A549 treated with AZD9567 at 1 μM for 4 hours (cell line): ENCODE measurements around the gene SLC35E2B. TPM values are rescaled to one million over a fixed set of nuclear protein-coding genes. Genes with fewer than 3 reads are reported as not detected.

ENCODE experiments used
- total RNA-seq: library from RNA; stranded (reverse); fragments of 200-300 nt; extraction: Qiagen RNA extraction; gene quantifications from 5 replicates; pipeline ENCODE4 v1.2.3, GENCODE V29; 2022; ENCODE audit not compliant: insufficient read depth

The SLC35E2B gene
- total RNA-seq, result 10.2 to 13.3 TPM (median 12.6 TPM) in 5 replicates

DNA sequence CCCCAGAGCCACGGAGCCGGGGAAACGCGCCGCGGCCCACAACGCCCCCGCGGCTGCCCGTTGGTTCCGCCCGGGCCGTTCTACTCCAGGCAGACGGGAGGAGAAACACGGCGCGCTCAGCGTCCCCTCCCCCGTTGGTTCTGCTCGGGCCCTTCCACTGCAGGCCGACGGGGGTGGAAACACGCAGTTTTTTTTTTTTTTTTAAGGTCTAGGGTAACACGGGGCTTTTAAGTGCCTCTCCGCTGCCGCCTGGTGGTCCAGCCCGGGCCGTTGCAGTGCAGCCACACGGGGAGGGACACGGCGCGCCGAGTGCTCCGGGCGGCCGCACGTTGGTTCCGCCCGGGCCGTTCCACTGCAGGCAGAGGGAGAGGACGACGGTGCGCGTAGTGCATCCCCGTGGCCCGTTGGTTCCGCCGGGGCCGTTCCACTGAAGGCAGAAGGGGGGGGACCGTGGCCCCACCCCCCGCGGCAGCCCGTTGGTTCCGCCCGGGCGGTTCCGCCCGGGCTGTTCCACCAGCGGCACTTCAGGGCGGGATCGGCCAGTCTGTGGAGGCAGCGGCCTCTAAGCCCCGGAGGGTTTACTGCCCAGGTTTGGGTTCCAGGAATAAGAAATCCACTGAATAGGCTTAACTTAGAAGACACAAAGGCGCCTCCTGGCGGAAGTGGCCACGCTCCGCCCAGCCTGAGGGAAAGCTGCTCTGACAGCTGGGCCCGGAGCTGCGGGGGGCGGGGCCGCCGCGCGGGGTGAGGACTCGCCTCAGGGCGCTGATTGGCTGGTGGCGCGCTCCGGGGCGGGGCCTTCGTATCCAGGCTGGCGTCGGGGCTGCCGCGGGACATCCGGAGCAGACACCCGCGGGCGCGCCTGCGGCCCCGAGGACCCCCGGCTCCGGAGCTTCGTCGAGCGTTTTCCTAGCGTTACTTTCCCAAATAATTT is at the start of gene SLC35E2B:
SLC35E2B (minus strand) TSS at position 82 of the 934 bp plus-strand sequence. CDS start 16,096 bp downstream, outside the sequence.

DNA sequence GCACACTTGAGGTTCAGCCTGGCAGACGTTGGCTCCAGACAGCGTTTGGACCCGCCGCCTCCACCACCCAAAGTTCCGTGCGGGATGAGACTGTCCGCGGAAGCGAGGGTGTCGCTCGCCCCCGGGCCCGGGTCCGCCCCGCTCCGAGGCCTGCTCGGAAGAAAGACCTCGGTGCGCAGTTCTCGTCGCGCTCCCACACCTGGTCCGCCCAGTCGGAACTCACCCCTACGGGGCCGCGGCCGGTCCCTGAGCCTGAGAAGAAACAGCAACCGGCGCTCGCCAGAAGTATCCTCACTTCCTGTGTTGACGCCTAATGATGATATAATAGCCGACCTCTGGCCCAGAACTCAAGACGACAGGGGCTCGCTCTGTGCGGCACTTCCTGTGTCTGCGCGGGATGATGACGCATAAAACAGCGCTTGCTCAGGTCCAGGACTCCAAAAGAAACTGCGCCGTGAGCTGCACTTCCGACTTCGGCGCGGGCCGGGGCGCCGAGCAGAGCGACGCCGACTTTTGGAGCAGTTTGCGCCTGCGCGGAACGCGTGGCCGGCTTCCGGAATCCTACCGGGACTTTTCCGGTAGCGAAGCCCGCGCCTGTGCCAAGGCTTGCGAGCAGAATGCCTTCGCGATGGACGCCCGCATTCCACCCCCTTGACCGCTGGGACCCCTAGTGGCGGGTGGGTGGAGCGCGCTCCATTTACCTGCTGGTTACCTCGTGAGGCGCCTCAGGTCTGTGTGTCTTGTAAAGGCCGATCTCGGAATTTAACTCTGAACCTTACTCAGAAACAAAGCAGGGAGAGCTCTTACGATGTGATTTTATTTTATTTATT is 31.7 kb upstream of the SLC35E2B start, which contains the start of gene CDK11A:
CDK11A (minus strand) TSS at position 323 of the 830 bp plus-strand sequence. CDS start 1,539 bp downstream, outside the sequence.

DNA sequence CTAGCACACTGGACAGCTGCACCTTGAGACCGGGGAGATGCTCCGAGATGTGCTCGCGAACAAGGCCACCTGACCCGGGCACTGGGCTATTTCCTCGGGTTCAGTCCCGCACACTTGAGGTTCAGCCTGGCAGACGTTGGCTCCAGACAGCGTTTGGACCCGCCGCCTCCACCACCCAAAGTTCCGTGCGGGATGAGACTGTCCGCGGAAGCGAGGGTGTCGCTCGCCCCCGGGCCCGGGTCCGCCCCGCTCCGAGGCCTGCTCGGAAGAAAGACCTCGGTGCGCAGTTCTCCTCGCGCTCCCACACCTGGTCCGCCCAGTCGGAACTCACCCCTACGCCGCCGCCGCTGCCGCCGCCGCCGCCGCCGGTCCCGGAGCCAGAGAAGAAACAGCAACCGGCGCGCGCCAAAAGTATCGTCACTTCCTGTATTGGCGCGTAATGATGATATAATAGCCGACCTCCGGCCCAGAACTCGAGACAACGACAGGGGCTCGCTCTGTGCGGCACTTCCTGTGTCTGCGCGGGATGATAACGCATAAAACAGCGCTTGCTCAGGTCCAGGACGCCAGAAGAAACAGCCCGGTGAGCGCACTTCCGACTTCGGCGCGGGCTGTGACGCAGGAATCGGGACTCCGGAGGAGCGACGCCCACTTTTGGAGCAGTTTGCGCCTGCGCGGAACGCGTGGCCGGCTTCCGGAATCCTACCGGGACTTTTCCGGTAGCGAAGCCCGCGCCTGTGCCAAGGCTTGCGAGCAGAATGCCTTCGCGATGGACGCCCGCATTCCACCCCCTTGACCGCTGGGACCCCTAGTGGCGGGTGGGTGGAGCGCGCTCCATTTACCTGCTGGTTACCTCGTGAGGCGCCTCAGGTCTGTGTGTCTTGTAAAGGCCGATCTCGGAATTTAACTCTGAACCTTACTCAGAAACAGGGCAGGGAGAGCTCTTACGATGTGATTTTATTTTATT is 33.7 kb downstream of the SLC35E2B start, which contains the start of gene CDK11B:
CDK11B (minus strand) TSS at position 422 of the 967 bp plus-strand sequence. CDS start 1,519 bp downstream, outside the sequence.

DNA sequence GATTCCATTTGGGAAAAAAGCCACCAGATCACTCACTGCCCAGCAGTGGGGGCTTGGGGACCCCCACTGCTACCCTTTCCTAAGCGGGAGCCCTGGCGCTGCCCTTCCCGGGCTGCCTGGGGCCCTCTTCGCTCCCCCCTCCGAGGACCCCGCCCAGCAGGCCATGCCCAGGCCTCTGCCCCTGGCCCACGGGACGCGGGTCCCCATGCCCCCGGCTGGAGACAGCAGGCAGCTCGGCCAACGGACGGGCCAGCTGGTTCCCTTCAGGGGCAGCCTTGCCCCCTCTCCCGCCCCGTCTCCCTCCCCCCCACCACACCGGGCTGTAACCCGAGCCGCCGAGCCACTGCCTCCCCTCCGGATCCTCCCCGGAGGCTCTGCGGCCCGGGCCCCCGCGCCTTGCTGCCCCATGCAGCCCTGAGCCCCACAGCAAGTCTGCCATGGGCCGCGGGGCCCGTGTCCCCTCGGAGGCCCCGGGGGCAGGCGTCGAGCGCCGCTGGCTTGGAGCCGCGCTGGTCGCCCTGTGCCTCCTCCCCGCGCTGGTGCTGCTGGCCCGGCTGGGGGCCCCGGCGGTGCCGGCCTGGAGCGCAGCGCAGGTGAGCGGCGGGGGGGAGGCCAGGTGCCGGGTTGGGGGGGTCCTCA is 60.7 kb downstream of the SLC35E2B start, which contains the start of gene MMP23B:
MMP23B (plus strand) TSS at position 392 of the 639 bp plus-strand sequence; CDS start at position 438, 46 bp downstream.

DNA sequence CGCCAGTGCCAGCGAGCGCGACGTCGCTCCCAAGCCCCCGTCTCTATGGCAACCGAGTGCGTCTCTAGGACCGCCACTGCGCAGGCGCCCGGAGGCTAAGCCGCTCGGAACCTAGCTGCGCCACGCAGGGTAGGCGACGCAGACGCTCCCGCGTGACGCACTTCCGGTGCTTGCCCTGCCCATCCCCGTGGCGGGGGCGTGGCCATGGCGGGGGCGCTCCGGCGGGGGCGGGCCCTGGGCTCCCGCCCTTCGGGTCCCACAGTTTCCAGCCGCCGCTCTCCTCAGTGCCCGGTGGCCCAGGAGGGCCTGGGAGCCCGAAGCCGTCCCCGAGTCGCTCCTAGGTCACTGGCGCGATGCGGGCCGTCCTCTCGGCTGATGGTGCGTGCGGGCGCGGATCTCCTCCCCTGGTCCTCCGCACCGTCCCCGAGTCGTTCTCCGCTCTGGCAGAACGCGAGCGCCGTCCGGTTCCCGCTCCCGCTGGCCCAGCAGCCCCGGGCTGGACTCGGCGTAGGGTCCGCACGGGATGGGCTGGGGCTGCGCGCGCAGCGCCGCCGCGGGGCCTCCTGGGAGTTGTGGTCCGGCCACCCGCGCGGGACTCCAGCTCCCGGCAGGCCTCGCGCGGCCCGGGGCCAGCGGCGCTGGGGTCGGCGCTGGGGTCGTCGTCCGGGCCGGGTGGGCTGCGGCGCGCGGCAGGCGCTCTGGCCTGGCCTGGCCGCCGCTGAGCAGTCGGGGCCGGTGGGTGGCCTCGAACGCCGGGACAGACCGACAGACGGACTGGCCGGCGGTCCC is 77.1 kb downstream of the SLC35E2B start, which contains the start of gene MIB2:
MIB2 (plus strand) TSS at position 245 of the 789 bp plus-strand sequence. CDS start 7,953 bp downstream, outside the sequence.

Other genes starting within 250 kb of the SLC35E2B start
- not detected in 5 replicates for gene ATAD3C, start 243.1 kb downstream of the SLC35E2B start, total RNA-seq
- 0.86 to 3.6 TPM (median 3.2 TPM) in 5 replicates for gene ATAD3B, start 221.0 kb downstream of the SLC35E2B start, total RNA-seq
- gene ATAD3A, start 180.6 kb downstream of the SLC35E2B start, total RNA-seq, result 27.2 to 40.3 TPM (median 38.7 TPM) in 5 replicates
- 0.29 to 0.60 TPM (median 0.46 TPM) in 4 of 5 replicates, not detected in the other for gene TMEM240, start 152.2 kb downstream of the SLC35E2B start, total RNA-seq
- 88.5 to 97.7 TPM (median 95.6 TPM) in 5 replicates for gene SSU72, start 117.9 kb downstream of the SLC35E2B start, total RNA-seq
- 3.9 to 8.7 TPM (median 7.5 TPM) in 5 replicates for gene FNDC10, start 92.7 kb downstream of the SLC35E2B start, total RNA-seq
- 13.7 to 23.9 TPM (median 21.8 TPM) in 5 replicates for gene MIB2, start 77.3 kb downstream of the SLC35E2B start, total RNA-seq
- 0.53 to 0.73 TPM (median 0.71 TPM) in 4 of 5 replicates, not detected in the other for gene MMP23B, start 60.6 kb downstream of the SLC35E2B start, total RNA-seq
- 18.6 to 26.2 TPM (median 25.1 TPM) in 5 replicates for gene CDK11B, start 33.8 kb downstream of the SLC35E2B start, total RNA-seq
- 21.7 to 26.3 TPM (median 25.2 TPM) in 5 replicates for gene CDK11A, start 31.6 kb upstream of the SLC35E2B start, total RNA-seq
- 29.5 to 43.4 TPM (median 41.6 TPM) in 5 replicates for gene NADK, start 85.7 kb upstream of the SLC35E2B start, total RNA-seq
- 178 to 303 TPM (median 196 TPM) in 5 replicates for gene GNB1, start 198.3 kb upstream of the SLC35E2B start, total RNA-seq
- gene CALML6, start 222.5 kb upstream of the SLC35E2B start, total RNA-seq, result 0.16 to 0.42 TPM (median 0.19 TPM) in 4 of 5 replicates, not detected in the other
- gene TMEM52, start 226.5 kb upstream of the SLC35E2B start, total RNA-seq, result 1.1 to 1.7 TPM (median 1.2 TPM) in 4 of 5 replicates, not detected in the other